ENCODE results near the gene COL5A1.

DNA sequence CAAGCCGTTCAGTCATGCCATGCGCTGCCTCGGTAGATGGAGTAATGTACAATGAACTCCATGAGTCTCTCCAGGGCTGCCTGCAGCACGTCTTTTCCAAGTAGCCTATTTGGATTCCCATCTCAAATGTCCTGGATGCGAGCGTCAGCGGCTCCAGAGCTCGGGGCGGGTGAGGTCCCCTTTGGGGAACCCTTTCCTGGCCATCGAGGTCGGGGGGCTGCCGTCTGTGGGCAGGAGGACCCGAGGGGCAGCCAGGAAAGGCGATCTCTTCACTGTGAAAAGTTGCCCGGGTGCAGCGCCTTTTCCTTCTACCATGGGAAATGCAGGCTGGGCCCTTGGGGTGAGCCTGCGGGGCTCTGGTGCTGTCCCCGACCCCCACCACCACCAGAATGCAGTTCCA is 202.1 kb downstream of the COL5A1 start:
- TF ChIP-seq CTCF (conservative IDR thresholded peaks at IDR 0.05; ENCODE audit: low read depth, low read length) = no peak
- no peak for TF ChIP-seq EZH2 (IDR thresholded peaks at IDR 0.05; ENCODE audit: low read length, unreplicated experiment)
